Bronchial epithelial cell (primary cell): ENCODE results near the gene GCNT1. TPM values are rescaled to one million over a fixed set of nuclear protein-coding genes. Genes with fewer than 3 reads are reported as not detected.

Experiments
- total RNA-seq: library from RNA; depleted of rRNA; stranded (reverse); fragments of >200 nt; gene quantifications from 2 replicates; pipeline ENCODE4 v1.2.1, GENCODE V29; 2014

Gene GCNT1
- total RNA-seq, 1 donor from 2014 or later = 3.7 TPM

Other genes with a start within 250 kb of the GCNT1 start
- 22.3 and 28.7 TPM in 2 replicates for gene RFK, start 64.8 kb upstream of the GCNT1 start, total RNA-seq